ENCODE data around the gene PHOX2B.

PHOX2B gene

GRCh38 chr4:41787931-41788330 lies 39.4 kb upstream of the PHOX2B start:
- TF ChIP-seq EZH2phosphoT487 (IDR thresholded peaks at IDR 0.05; ENCODE audit: borderline replicate concordance, low read length) (no peak), CTCF (IDR thresholded peaks at IDR 0.05; ENCODE audit: low read depth, low read length, poor library complexity, severe bottlenecking) (no peak)
- Histone ChIP-seq H3K4me2 (ENCODE audit: low read length) (no peak overlapping the region), H3K27ac (ENCODE audit: low read depth, low read length) (no peak overlapping the region)

DNA sequence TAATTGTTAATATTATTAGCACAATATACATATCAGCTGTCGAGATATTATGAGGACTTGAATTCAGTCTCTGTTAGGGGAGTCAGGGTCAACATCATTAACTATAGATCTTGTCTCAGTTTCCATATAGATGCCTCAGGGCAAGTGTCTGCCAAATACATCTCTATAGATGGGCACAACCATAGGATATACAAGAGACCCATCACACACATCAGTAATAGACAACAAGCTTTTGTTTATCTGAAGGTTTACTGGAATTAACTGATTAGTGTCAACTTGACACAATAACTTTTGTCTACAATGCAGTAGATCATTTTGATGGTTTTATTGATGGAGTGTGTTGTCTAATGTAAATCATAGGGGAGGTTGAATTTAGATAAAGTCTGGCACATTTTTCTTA lies 37.1 kb upstream of the PHOX2B start:
- no peaks in the 10 kb centered on the region for H4K20me1 ChIP-seq (ENCODE audit: control insufficient read depth, insufficient read depth, low read depth, low read length)
- H3K36me3 ChIP-seq (ENCODE audit: control insufficient read depth, low read length) = no peaks in the 10 kb centered on the region
- H3K9me3 ChIP-seq (ENCODE audit: control insufficient read depth, insufficient read depth, low read length) = no peaks in the 10 kb centered on the region
- no peaks in the 10 kb centered on the region for H3K4me1 ChIP-seq (ENCODE audit: control insufficient read depth, low read length)
- no peaks in the 10 kb centered on the region for H3K9me2 ChIP-seq (replicated peaks; ENCODE audit: control insufficient read depth, low read length)
- H3F3A ChIP-seq (ENCODE audit: control insufficient read depth, insufficient read depth) = no peaks in the 10 kb centered on the region
- TF ChIP-seq EZH2phosphoT487 (IDR thresholded peaks at IDR 0.05; ENCODE audit: borderline replicate concordance, low read length) = no peak
- no peak for TF ChIP-seq CTCF (IDR thresholded peaks at IDR 0.05; ENCODE audit: low read depth, low read length, poor library complexity, severe bottlenecking)
- H3K27me3 ChIP-seq (ENCODE audit: control insufficient read depth, low read length) = no peaks in the 10 kb centered on the region
- no peaks in the 10 kb centered on the region for H3K79me2 ChIP-seq (ENCODE audit: control insufficient read depth, low read length)
- no peak overlapping the region for H3K4me3 ChIP-seq (ENCODE audit: low read length)
- no peak overlapping the region for H3K4me2 ChIP-seq (ENCODE audit: low read length)
- H3K27ac ChIP-seq (ENCODE audit: low read depth, low read length) = no peak overlapping the region

More at GRCh38 chr4:41787931-41788330, 39.4 kb upstream of the PHOX2B start:
- no peaks in the 10 kb centered on the region for H3K36me3 ChIP-seq (ENCODE audit: control insufficient read depth, low read length)
- no peaks in the 10 kb centered on the region for H3K79me2 ChIP-seq (ENCODE audit: control insufficient read depth, low read length)
- H3K9me3 ChIP-seq (ENCODE audit: control insufficient read depth, insufficient read depth, low read length) = no peaks in the 10 kb centered on the region
- no peaks in the 10 kb centered on the region for H3K4me1 ChIP-seq (ENCODE audit: control insufficient read depth, low read length)
- no peaks in the 10 kb centered on the region for H3F3A ChIP-seq (ENCODE audit: control insufficient read depth, insufficient read depth)
- no peaks in the 10 kb centered on the region for H3K9me2 ChIP-seq (replicated peaks; ENCODE audit: control insufficient read depth, low read length)
- H3K4me3 ChIP-seq (ENCODE audit: low read length) = no peak overlapping the region
- H3K27me3 ChIP-seq (ENCODE audit: control insufficient read depth, low read length) = no peaks in the 10 kb centered on the region
- H4K20me1 ChIP-seq (ENCODE audit: control insufficient read depth, insufficient read depth, low read depth, low read length) = no peaks in the 10 kb centered on the region

DNA sequence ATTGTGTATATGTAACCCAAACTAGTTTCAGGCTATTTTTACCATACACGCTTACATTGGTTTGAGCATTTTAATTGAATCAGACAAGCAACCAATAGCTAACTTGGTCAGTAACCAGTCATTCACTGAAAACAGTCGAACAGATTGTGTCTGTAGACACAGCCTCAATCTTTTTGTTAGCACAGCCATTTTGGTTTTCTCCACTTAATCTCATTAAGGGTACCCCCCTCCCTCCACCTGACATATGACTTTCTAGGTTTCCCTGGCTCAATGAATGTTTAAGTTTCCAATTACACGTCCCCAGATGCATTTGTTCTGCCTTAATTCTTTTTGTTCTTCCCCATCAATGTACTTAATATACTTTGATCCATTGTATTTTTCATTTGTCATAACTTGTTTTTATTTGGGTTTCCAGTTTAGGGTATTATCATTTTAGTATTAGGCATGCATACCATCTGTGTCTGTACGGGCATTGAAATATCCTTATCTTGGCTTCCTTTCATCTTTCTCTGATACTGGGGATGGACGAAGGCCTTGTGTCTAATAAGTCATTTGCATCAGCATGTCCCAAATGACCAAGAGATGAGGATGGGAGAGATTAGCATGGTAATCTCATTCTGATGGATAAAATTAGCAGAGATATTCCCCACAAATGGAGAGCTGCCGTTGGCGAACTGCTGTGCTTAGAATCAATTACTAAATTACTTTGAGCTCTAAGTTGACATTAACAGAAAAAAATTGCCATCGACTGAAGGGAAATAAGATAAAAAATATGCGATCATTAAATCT lies 35.9 kb upstream of the PHOX2B start:
- Histone ChIP-seq H3K4me2 (ENCODE audit: low read length) (no peak overlapping the region), H3K27ac (ENCODE audit: low read depth, low read length) (no peak overlapping the region), H3K79me2 (ENCODE audit: control insufficient read depth, low read length) (no peaks in the 10 kb centered on the region), H3K4me3 (ENCODE audit: low read length) (no peak overlapping the region), H3F3A (ENCODE audit: control insufficient read depth, insufficient read depth) (no peaks in the 10 kb centered on the region), H3K9me2 (replicated peaks; ENCODE audit: control insufficient read depth, low read length) (no peaks in the 10 kb centered on the region), H3K27me3 (ENCODE audit: control insufficient read depth, low read length) (no peaks in the 10 kb centered on the region), H3K36me3 (ENCODE audit: control insufficient read depth, low read length) (no peaks in the 10 kb centered on the region), H4K20me1 (ENCODE audit: control insufficient read depth, insufficient read depth, low read depth, low read length) (no peaks in the 10 kb centered on the region), H3K9me3 (ENCODE audit: control insufficient read depth, insufficient read depth, low read length) (no peaks in the 10 kb centered on the region), H3K4me1 (ENCODE audit: control insufficient read depth, low read length) (no peaks in the 10 kb centered on the region)
- TF ChIP-seq EZH2phosphoT487 (IDR thresholded peaks at IDR 0.05; ENCODE audit: borderline replicate concordance, low read length) (no peak), CTCF (IDR thresholded peaks at IDR 0.05; ENCODE audit: low read depth, low read length, poor library complexity, severe bottlenecking) (no peak)
